ENCODE data around the gene NUDT21.

The NUDT21 gene

DNA sequence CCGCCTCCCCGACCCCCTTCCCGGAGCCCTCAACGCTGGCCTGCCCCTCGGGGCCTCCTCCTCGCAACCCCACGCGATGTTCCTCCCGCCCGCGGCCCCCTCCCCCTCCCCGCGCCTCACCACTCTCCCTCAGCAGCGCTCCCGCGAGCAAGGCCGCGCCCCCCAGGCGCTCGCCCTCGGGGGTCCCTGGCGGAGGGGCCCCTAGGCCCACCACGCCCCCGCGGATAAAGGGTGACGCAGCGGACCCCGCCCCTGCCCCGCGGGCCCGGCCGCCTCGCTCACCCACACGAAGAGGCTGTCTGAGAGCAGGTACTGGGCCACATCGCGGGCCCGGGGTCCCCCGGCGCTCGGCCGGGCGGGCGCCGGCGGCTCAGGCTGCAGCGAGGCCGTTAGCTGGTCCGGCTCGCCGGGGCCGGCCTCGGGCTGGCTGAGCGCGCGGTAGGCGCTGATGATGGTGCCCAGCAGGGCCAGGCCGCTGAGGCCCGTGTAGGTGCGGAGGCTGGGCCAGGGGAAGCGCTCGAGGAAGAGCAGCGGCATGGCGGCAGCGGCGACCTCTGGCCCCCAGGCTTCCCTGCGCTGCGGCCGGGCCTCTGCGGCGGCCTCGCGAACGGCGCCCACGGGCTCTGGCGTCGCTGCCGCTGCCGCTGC, 26.2 kb downstream of the NUDT21 start:
- peak overlapping the region; percentile 64 for H3K4me3 ChIP-seq (ENCODE audit: control insufficient read depth, low read depth, low read length)
- no peak for DNase-seq (ENCODE audit: low read depth)
- TF ChIP-seq, protein P1, sequence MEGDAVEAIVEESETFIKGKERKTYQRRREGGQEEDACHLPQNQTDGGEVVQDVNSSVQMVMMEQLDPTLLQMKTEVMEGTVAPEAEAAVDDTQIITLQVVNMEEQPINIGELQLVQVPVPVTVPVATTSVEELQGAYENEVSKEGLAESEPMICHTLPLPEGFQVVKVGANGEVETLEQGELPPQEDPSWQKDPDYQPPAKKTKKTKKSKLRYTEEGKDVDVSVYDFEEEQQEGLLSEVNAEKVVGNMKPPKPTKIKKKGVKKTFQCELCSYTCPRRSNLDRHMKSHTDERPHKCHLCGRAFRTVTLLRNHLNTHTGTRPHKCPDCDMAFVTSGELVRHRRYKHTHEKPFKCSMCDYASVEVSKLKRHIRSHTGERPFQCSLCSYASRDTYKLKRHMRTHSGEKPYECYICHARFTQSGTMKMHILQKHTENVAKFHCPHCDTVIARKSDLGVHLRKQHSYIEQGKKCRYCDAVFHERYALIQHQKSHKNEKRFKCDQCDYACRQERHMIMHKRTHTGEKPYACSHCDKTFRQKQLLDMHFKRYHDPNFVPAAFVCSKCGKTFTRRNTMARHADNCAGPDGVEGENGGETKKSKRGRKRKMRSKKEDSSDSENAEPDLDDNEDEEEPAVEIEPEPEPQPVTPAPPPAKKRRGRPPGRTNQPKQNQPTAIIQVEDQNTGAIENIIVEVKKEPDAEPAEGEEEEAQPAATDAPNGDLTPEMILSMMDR (IDR thresholded peaks at IDR 0.05; ENCODE audit: control insufficient read depth, insufficient read depth, low read depth, low read length, missing control alignments): no peak

DNA sequence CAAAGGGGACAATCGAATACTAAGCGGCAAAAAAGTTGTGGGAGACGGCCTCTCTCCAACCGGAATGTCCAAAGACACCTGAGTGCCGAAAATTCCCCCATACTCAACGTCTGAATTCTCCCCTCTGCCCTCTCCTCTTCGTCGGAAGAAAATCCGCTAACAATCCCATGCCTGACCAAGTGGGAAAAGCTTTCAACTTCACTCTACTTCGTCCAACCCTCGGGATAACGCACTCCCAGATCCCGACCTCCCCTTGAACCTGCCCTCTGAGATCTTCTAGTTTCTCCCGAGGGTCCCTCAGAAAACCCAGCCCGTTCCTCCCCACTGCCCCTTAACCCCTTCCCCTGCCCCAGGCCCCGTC, 26.7 kb downstream of the NUDT21 start:
- peak overlapping the region; percentile 64 for H3K4me3 ChIP-seq (ENCODE audit: control insufficient read depth, low read depth, low read length)
- TF ChIP-seq, protein P1 (IDR thresholded peaks at IDR 0.05; ENCODE audit: control insufficient read depth, insufficient read depth, low read depth, low read length, missing control alignments): no peak
- no peak for DNase-seq (ENCODE audit: low read depth)

DNA sequence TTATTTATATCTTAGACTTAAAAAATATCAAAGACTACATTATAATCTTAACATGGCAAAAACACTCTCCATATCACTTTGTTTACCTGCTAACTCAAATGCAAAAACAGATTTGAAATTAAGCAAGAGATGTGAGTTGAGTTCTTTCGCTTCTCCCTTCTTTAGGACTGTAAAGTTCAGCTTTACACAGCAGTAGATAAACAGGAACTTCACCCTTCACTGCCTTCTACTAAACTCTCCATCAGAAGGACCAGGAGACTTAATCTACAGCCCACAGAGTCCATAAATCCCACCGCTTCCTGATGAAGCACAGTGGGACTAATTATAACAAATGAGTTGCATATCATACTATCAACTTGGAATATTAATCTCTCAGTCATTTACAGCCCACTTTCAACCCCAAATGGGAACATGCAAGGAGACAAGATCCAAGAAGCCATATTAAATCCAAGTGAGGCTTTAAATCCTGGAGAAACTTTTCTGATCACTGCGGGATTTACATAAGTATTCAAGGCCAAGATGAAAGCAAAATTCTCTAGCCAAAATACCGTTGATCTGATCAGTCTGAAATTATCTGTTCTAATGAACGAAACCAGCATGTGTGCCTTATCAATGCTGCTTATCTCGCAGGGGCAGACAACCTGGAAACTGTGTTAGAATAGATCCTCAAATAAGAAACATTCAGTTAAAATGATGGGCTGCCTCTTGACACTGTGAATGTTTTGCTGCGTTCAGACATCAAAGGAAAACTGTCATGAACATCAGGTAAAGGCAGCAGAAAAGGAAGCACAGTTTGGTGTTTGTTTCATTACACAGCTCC, 27.3 kb downstream of the NUDT21 start:
- H3K4me3 ChIP-seq (ENCODE audit: control insufficient read depth, low read depth, low read length): peak overlapping the region; percentile 64
- no peak for DNase-seq (ENCODE audit: low read depth)
- TF ChIP-seq, protein P1 (IDR thresholded peaks at IDR 0.05; ENCODE audit: control insufficient read depth, insufficient read depth, low read depth, low read length, missing control alignments): no peak

DNA sequence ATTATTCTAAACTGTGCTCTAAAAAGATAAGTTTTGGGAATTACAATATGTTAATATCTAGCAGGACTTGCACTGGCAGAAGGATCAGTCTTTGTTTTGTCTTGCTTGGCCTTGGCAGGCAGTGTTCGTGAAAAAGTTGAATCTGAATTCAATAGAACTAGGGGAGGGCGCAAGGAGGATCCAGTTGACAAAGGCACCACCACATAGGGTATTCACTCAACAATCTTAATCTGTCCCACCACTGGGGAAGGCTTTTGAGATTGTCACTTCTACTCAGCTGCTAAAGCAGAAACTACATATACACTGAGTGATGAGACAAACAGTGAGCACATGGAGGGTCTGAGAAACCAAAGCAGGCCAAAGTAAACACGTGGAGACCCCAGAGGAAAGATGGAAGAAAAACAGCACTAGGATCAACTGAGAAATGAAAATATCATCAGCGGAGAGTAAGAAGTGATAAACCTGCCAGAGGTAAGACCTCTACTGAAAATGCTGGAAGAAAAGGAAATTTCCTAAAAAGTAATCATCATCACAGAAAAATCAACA, 28.2 kb downstream of the NUDT21 start:
- TF ChIP-seq, protein P1 (IDR thresholded peaks at IDR 0.05; ENCODE audit: control insufficient read depth, insufficient read depth, low read depth, low read length, missing control alignments): no peak
- DNase-seq (ENCODE audit: low read depth): no peak
- H3K4me3 ChIP-seq (ENCODE audit: control insufficient read depth, low read depth, low read length): no peak overlapping the region

DNA sequence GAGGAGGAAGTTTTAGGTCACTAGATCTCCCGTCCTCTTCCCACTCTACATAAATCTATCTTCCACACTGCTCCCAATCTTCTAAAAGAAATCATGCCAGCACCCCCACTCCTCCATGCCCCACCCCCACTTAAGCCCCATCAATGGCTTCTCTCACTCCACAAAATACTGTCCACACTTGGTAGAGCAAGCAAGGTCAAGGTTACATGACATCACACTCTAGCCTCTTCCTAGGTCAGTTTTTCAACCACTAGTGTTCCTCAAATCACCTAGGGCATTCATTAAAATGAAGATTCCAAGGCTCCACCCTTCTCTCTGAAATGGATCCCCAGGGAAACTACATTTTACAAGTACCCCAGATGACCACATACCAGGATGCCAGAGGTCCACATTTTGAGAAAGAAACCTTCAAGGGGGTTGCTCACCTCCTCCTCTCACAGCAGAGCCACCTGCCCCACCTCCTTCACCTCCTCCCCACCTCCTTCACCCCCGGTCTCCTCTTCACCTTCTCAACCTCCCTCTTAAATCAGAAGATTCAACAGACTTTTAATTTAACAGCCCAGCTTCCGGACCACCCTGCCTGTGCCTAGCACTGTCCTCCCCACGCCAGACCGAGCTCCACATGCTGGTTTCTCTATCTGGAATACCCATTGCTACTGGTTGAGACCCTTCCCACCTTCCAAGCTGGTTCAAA, 29.0 kb downstream of the NUDT21 start:
- DNase-seq (ENCODE audit: low read depth): no peak
- H3K4me3 ChIP-seq (ENCODE audit: control insufficient read depth, low read depth, low read length): no peak overlapping the region
- TF ChIP-seq, protein P1 (IDR thresholded peaks at IDR 0.05; ENCODE audit: control insufficient read depth, insufficient read depth, low read depth, low read length, missing control alignments): no peak

DNA sequence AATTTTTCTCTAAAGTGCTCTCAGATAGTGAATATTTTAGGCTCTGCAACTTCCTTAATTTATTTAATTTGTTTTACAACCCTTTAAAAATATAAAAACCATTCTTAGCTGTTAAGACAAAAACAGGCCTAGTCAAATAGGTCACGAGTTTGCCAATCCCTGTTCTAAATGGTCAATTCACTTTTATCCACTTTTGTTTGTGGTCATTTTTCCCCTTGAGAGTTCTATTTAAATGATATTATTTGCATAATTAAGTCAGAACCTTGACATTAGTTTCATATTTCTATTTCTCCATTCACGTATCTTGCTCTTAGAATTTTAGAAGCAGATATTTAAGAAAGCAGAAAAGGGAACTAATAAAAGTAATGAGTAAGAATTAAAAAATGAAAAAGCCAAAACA, 29.8 kb downstream of the NUDT21 start:
- DNase-seq (ENCODE audit: low read depth): no peak
- no peak overlapping the region for H3K4me3 ChIP-seq (ENCODE audit: control insufficient read depth, low read depth, low read length)
- TF ChIP-seq, protein P1 (IDR thresholded peaks at IDR 0.05; ENCODE audit: control insufficient read depth, insufficient read depth, low read depth, low read length, missing control alignments): no peak
